Lung microvascular endothelial cell (primary cell): ENCODE measurements around the gene GRIK5. TPM values are rescaled to one million over a fixed set of nuclear protein-coding genes. Genes with fewer than 3 reads are reported as not detected.

Experiments
- DNase-seq, 2 donors: peaks; one replicate each; pipeline versions ENCODE4 v3.0.0 to v3.0.0-alpha.2; 2010; ENCODE audit warnings: low read depth in 2 of 2
- total RNA-seq: library from RNA; depleted of rRNA; stranded (reverse); fragments of >200 nt; gene quantifications from 2 replicates; pipeline ENCODE4 v1.2.1, GENCODE V29; 2014

The GRIK5 gene
- total RNA-seq, 1 donor from 2014 or later: not detected

GRCh38 chr19:42078538-42079275 lies 8.7 kb upstream of the GRIK5 start:
- DNase-seq: no peak

GRCh38 chr19:42078058-42078457 lies 8.1 kb upstream of the GRIK5 start:
- no peak for DNase-seq

GRCh38 chr19:42076380-42076944 lies 6.5 kb upstream of the GRIK5 start:
- DNase-seq: no peak

DNA sequence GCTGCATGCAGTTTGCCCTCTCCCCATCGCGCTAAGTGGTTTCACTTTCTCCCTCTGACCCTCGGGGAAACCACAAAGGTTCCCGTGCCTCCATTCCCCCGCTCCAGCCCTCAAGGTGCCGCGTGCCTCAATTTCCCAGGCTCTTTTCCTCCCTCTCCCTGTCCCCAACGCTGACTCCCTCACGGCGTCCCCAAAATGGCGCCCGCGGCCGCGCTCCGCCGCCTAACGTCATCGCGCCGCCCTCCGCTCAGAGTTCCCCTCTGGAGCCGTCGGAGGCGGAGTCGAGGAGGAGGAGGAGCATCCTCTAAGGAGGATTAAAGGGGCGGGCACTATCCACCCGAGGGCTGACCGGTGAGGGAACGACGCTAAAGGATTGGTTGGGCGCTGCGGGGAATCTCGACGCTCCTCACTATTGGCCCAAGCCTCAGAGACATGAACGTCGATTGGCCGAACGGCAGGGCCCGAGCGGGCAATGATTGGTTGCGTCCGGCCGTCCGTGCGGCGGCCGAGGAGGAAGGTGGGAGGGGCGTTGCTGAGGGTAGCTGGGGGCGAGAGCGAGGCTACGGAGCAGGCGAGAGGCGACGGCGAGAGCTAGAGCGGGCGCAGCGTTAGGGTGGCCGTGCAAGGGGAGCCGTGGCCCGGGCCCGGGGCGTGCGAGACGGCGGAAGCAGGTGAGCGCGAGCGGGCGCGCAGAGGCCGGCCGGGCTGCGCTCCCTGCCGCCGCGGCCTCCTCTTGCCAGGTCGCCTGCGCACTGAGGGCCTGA lies 5.8 kb upstream of the GRIK5 start, which contains the start of gene ZNF574:
TSS of gene ZNF574 (plus strand) at position 551 of the 764 bp plus-strand sequence. CDS start 2,441 bp downstream, outside the sequence.
- peak; percentile 100 for DNase-seq

GRCh38 chr19:42075364-42075615 lies 5.3 kb upstream of the GRIK5 start:
- no peak for DNase-seq

DNA sequence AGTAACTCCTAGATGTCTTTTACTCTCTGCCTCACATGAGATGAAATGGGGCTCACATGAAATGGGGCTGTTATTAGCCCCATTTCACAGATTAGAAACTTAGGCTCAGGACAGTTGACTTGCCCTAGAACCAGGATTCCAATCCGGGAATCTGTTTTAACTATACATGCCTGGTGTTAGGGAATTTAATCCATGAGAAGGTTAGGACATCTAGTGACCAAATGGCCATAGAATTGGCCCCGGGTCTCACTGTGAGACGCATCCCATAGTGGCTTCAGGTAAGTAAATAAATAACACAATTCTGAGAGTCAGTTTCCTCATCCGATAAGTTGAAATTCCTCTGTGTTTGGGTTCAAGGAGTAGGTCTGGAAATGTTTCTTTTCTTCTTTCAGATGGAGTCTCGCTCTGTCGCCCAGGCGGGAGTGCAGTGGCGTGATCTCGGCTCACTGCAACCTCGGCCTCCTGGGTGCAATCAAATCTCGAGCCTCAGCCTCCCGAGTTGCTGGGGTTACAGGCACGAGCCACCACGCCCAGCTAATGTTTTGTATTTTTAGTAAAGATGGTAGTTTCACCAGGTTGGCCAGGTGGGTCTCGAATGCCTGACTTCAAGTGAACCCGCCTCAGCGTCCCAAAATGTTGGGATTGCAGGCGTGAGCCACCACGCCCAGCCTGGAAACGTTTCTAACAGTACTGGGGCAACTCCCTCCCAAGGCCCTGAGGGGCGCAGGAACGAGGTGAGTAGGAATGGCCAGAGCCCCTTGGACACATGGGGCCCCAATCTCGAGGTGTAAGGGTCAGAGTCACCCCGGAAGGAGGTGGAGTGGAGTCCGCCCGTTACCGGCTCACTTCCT lies 4.7 kb upstream of the GRIK5 start:
- no peak for DNase-seq

DNA sequence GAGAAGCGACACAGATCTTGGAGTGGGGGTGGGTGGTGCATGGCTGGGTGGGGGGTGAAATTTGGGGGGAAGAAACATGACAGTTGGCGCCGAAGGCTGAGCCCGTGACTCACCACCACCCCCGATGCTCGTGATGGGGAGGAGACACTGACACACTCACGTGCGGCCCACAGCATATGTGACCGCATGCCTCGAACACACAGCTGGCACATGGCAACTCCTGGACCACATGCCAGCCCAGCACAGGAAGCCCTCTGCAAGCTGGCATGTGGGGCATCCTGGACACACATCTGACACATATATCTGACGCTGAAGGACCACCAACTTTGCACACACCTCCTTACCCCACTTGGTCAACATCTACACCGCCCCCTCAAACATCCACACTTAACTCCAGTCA lies 1.2 kb upstream of the GRIK5 start:
- DNase-seq: no peak

DNA sequence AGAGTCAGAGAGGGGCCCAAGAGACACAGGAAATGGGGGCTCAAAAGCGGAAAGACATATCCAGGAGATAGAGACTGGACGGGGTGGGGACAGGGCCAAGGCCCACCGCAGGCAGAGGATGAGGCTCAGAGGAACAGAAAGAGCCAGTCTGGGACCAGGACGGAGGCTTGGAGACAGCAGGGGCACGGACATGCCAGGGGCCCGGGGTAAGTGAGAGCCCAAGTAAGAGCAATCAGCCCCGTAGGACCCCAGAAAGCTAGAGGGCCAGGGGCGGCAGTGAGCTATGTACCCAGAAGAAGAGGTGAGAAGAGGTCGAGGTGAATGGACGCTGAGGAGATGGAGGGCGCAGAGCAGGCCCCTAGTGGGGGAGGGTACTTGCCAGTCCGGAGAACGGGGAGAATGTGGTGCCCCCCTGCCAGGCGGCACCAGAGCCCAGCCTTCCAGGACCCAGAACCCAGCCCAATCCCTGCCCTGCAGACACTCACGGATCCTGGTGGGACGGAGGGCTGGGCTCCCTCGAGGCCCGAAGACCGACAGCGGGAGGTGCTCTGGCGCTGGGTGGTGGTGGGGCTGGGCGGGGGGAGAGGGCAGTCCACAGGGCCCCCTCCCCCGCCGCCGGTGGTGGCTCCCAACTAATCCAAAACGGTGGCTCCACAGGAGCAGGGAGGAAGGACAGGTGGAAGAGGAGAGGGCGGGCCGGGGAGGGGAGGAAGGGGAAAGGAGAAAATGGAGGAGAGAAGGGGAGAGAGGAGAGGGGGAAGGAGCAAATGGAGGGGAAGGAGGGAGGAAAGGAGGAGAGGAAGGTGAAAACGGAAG lies 1.0 kb downstream of the GRIK5 start:
- no peak for DNase-seq

DNA sequence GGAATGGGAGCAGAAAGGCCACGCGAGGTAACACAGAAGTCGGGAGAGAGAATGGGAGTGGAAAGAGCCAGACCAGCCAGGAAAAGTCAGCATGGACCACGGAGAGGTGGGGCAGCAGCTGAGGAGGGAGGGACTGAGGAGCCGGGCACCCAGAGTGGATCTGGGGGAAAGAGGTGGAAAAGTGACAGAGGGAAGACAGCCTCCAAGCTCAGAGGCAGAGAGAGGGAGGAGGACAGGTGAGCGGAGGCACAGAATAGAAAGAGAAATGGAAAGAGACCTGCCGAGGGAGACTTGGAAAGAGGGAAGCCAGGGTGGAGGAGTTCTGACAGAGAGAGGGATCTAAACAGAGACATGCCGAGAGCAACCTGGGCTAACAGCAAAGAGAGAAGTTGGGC lies 1.6 kb downstream of the GRIK5 start:
- no peak for DNase-seq

DNA sequence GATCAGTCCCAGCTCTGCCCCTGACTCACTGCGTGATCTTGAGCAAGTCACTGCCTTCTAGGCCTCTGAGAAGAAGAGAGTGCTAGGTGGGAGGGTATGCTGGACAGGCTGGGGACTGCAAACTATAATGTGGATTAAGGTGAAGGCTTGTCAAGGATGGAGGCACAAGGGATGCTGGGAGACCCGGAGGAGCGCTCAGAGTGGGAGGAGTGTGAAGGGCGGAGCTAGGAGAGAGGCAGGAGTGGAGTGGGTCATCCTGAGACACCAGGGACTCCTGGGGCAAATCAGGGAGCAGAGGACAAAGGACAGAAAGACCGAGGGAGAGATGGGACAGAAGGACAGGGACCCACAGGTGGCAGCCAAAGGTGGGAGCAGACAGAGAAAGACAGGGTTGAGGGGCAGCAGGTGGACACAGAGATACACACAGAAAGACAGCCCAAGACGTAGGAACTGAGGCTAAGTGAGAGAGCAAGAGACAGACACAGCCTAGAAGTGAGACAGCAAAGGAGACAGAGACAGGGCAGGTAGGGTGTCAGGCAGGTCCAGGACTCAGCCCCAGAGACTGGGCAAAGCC lies 2.6 kb downstream of the GRIK5 start:
- no peak for DNase-seq

DNA sequence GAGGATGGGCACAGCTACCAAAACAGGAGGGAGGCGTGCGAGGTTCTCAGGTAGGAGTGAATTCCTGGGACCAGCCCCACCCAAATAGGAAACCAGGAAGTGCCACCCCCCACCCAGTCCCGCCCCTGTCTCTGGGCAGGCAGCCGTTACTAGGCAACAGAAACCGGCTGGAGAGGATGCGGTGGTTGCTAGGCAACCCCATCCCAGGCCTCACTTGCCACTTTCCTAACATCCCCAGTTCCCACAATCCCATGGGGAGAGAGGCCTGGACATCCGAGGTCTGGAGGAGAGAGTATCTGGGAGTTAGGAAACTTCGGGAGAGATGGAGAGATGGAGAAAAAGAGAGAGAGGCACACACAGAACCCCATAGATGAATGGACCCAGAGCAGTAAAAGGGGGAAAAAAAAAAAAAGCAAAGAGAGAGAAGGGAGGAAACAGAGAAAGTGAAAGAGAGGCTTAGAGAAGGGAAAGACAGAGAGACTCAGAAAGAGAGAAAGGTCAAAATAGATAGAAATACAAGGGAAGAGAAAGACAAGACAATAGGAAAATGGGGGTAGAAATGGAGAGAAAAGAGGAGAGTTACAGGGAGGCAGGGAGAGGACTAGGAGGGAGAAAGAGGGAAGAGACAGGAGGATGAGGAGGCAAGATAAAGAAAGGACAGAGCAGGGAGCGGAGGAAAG lies 3.8 kb downstream of the GRIK5 start:
- DNase-seq: peak in 1 of 2 donors; percentile 35

GRCh38 chr19:42065511-42065910 lies 4.5 kb downstream of the GRIK5 start:
- no peak for DNase-seq

- DNase-seq: no peak
Measured at GRCh38 chr19:42065051-42065450, 5.0 kb downstream of the GRIK5 start.

GRCh38 chr19:42064432-42064831 lies 5.6 kb downstream of the GRIK5 start:
- no peak for DNase-seq

DNA sequence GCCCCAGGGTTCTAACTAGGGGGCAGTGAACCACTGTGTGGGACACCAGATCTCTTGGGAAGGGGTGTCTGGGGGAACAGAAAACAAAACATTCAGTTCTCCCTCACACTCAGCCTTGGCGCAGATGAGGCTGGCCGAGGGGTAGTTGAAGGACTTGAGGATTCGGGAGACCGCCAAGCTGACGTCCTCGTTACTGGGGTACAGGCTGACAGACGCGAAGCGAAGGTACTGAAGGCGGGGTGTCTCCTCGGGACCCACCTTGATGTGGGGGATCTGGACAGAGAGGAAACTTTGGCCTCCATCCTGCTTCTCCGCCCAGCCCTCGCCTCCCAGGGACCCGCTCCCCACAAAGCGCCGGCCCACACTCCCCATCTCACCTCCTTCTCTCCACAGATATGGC lies 7.6 kb downstream of the GRIK5 start:
- DNase-seq: no peak

DNA sequence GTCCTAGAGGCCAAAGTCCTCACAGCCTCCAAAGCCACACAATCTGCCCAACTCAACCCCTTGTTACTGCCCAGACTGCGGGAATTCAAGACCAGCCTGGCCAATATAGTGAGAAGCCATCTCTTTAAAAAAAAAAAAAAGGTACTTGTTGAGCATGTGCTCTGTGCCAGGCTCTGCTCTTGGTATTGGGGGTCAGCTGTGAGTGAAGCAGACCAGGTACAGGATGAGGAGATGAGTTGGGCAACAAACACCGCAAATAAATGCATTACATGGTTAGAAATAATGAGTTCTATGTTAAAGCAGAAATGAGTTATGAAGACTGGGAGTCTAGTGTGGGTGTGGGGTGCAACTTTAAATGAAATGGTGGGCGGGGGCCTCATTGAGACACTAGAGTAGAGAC lies 9.9 kb downstream of the GRIK5 start:
- DNase-seq: no peak

DNA sequence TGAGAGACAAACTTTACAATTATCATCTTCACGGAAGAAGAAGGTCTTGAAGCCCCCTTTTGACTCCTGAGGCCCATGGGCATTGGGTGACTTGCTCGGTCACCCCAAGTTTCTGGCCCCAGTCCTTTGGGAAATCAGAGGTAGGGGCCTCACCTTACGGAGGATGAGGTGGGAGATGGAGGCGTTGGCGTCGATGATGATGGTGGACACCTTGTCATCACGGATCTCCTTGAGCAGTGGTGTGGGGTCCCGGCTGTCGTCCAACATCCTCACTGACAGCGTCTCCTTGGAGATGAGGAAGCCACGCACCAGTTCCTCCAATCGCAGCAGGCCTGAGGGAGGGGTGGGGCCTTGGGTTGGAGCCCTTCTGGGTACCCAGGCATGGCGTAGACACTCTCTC lies 10.8 kb downstream of the GRIK5 start:
- DNase-seq: no peak

DNA sequence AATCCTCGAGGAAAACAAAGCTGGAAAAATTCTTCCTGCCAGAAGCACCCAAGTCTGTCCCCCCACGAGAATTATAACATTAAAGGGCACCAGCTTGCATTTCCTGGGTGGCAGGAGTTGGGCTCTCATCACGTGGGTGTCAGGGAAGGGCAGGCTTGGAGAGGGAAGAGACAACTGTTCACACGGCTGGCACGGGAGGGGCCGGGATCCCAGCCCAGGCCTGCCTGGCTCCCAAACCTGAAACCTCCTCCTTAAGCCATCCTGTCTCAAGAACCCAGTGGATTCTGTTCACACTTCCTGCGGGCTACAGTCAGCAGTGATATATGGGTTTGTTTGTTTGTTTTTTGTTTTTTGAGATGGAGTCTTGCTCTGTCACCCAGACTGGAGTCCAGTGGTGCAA lies 12.2 kb downstream of the GRIK5 start:
- DNase-seq: no peak

DNA sequence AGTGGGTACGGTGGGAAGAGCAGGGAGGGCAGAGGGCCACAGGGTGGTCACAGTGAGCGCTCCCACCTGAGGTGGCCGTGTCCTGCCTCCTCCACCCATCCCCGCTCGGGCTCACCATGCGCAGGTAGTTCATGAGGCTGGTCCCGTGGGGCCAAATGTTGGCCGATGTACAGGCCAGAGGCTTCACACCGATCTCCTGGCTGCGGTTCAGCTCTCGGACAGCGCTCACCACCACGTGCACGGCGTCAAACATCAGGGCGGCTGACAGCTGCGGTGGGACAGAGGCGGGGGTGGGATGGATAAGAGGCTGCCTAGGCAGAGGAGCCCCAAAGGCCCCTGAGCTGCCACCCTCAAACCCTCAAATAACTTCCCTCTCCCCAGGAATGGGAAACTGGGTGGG lies 15.8 kb downstream of the GRIK5 start:
- DNase-seq: no peak
